GM21717 (cell line): Measurements from ENCODE around the gene GRB10.

ENCODE experiments used
- ATAC-seq: cut with Tn5 transposase; IDR thresholded peaks from one replicate; pipeline ENCODE4 v1.9.1; 2021; ENCODE audit warnings: mild to moderate bottlenecking, moderate library complexity; ENCODE audit not compliant: unreplicated experiment

GRB10 gene

GRCh38 chr7:50641442-50642405 lies 141.0 kb downstream of the GRB10 start:
- no peak for ATAC-seq

- ATAC-seq, result no peak
Observed at GRCh38 chr7:50640779-50641178, 141.9 kb downstream of the GRB10 start.

- ATAC-seq, result no peak
Observed at GRCh38 chr7:50640256-50640655, 142.4 kb downstream of the GRB10 start.

GRCh38 chr7:50637725-50638643 lies 144.7 kb downstream of the GRB10 start:
- no peak for ATAC-seq

- ATAC-seq, result no peak
Observed at GRCh38 chr7:50634378-50634777, 148.3 kb downstream of the GRB10 start.

GRCh38 chr7:50633414-50633710 lies 149.3 kb downstream of the GRB10 start:
- ATAC-seq, result no peak

- ATAC-seq, result peak; percentile 80
Observed at GRCh38 chr7:50632561-50633413, 149.9 kb downstream of the GRB10 start.

GRCh38 chr7:50631639-50632038 lies 151.1 kb downstream of the GRB10 start:
- ATAC-seq, result no peak

- no peak for ATAC-seq
Observed at GRCh38 chr7:50631100-50631499, 151.6 kb downstream of the GRB10 start.

- ATAC-seq, result no peak
Observed at GRCh38 chr7:50629238-50629901, 153.3 kb downstream of the GRB10 start.

GRCh38 chr7:50628434-50629084 lies 154.1 kb downstream of the GRB10 start:
- ATAC-seq, result no peak

- no peak for ATAC-seq
Observed at GRCh38 chr7:50627824-50628361, 154.8 kb downstream of the GRB10 start.

GRCh38 chr7:50626286-50626685 lies 156.4 kb downstream of the GRB10 start:
- ATAC-seq, result no peak

GRCh38 chr7:50625360-50625759 lies 157.3 kb downstream of the GRB10 start:
- no peak for ATAC-seq

GRCh38 chr7:50622821-50623220 lies 159.9 kb downstream of the GRB10 start:
- ATAC-seq, result no peak

GRCh38 chr7:50621973-50622490 lies 160.7 kb downstream of the GRB10 start:
- ATAC-seq, result no peak

- no peak for ATAC-seq
Observed at GRCh38 chr7:50621206-50621605, 161.5 kb downstream of the GRB10 start.

GRCh38 chr7:50620433-50620832 lies 162.3 kb downstream of the GRB10 start:
- no peak for ATAC-seq

- no peak for ATAC-seq
Observed at GRCh38 chr7:50619684-50620083, 163.0 kb downstream of the GRB10 start.
